ENCODE results near the gene F10.

F10 gene

DNA sequence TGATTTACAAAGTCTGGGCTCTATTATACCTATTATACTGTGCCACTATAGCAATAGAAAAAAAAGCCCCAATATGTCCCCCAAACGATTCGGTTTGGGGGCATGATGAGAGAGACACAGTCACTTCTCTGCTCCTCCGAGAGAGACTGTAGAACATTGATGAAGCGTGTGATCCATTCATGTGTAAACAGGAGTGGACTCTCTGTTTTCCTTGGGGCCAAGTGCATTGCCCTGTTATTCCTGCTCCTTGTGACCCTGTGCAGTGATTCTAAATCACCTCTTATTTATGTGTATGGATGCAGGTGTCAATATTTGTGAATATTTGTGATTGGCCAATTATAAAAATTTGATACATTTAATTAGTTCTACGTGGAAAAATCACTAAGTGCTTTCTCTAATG is 17.0 kb downstream of the F10 start:
- no peak for DNase-seq

DNA sequence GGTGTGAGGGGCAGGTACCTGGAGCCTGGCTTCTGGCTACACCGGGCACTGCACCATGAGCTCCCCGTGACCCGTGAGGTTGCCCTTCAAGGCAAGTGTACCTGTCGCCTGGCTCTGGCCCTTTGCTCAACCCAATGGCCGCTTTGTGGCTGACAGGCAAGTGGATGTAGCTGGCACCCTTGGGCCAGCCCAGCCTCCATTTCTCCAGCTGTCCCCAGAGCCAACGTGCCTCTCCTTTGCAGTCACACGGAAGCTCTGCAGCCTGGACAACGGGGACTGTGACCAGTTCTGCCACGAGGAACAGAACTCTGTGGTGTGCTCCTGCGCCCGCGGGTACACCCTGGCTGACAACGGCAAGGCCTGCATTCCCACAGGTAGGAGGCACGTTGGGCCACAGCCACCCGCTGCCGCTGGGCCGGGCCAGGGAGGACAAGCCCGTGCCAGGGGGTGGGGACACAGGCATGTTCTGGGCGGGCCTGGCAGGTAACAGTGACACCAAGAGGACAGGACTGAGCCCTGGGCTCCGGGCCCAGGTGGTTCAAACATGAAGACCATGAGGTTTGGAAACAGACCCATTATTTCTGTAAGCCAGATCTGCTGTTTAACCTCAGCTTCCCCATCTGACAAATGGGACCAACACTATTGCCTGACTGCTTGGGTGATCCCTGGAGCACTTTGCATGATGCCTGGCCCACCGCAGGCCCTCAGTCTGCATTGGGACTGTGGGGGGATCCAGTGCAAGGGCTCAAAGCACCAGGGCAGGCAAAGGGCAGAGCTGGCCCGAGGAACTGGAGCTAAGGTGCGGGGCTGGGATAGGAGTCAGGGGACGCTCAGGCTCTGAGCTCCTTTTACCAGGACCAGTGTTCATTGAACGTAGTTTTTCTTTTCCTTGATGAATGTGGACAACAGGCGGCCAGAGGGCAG is 18.3 kb downstream of the F10 start:
- DNase-seq: no peak

DNA sequence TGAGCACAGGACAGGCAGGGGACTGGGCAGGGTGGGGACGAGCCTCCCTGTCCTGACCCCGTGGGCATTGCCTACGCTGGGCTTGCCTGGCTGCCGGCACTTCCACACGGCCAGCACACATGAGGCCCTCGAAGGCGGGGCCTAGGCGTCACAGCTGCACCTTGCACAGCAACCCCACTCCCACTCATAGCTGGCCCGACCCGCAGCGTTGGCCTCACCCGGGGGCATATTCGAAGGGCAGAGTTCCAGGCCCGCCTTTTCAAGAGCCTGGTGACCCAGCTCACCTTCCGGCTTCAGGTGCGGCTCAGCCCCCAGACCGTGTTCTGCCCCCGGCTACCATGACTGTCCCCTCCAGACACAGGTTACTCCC is 19.0 kb downstream of the F10 start:
- no peak for DNase-seq

DNA sequence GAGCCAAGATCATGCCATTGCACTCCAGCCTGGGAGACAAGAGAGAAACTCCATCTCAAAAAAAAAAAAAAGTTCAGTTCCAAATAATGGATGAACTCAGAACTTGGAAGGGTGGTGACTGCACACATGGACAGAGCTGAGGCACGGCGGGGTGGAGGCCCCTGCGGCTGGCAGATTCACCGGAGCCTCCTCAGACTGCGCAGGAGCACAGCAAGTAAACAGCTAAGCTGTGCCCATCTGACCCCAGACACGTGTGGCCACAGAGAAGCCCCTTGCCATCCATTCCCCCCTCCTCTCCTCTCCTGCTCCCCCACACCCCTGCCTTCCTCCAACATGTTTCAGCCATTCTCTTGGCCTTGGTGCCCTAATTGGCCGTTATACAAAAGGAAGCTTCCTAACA is 20.3 kb downstream of the F10 start:
- DNase-seq: no peak

DNA sequence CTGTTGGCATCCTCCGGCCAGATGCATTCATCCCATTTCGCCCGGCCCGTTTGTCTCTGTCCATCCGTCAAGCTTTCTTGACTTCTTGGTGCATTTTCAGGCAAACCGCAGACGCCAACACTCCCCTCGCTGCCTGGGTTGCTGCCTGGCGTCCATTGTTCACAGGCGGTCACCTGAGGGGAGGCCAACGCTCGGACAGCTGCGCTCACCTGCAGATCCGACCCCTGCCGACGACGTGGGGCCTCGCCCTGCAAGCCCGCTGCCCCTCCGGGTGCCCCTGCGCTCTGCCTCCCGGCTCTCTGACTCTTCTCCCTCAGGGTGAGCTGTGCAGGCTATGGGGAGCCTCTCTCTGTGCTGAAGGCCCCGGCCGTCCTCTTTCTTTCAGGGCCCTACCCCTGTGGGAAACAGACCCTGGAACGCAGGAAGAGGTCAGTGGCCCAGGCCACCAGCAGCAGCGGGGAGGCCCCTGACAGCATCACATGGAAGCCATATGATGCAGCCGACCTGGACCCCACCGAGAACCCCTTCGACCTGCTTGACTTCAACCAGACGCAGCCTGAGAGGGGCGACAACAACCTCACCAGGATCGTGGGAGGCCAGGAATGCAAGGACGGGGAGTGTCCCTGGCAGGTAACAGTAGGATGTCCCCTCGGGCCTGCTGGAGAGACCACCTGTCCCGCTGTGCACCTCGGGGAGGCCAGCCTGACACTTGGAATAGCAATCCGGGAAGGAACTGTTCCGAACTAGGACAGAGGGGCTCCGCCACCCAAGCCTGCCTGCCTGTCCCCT is 21.1 kb downstream of the F10 start:
- no peak for DNase-seq

DNA sequence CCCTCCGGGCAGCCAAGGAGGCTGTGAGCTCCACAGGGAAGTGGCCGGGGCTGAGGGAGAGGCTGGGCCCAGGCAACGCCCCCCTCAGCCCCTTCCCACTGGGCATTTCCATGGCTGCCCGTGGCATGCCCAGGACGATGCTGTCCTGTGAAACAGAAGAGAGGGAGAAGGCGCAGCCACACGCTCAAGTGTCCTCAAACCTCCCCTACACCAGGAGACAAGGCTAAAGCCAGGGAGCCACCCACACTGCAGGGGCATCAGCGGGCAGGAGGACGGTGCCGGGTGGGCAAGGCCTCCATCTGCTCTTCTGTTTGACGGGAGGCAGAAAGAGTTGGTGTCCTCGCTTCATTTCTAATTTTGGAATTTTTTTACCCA is 21.6 kb downstream of the F10 start:
- no peak for DNase-seq

DNA sequence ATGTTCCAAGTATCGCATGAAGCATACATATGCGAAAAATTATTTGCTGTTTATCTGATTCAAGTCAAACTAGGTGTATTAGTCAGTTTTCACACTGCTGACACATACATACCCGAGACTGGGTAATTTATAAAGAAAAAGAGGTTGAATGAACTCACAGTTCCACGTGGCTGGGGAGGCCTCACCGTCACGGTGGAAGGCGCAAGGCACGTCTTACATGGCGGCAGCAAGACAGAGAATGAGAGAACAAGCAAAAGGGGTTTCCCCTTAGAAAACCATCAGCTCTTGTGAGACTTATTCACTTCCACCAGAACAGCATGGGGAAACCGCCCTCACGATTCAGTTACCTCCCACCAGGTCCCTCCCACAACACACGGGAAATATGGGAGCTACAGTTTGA is 22.9 kb downstream of the F10 start:
- DNase-seq: no peak

DNA sequence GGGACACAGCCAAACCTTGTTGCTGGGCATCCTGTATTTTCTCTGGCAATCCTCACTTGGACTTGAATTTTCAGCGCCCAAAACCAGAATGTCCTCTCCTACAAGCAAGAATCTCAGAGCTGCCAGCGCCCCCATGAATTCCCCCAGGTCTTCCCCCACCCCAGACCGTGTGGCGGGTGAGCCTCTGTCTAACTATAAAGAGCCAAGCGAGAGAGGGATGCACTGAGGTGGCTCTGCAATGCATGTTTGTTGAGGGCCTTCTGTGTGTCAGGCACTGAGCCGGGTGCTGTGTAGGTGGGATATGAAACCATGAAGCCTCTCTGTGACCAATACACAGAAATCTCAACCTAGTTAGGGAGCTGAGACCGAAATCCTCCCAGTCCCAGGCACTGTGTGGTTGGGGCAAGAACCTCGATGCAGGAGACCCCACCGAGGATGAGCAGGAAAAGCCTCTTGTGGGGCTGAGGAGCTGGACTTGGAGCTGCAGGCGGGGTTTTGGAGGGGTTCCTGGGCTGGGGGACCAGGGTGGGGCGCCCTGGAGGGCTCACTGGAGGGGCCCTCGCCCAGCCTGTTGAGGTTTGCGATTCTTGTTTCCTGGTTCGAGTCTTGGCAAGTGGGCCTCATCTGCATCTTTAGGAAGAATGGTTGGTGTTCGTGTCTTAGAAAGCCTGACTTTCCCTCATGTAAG is 23.5 kb downstream of the F10 start:
- DNase-seq: no peak

DNA sequence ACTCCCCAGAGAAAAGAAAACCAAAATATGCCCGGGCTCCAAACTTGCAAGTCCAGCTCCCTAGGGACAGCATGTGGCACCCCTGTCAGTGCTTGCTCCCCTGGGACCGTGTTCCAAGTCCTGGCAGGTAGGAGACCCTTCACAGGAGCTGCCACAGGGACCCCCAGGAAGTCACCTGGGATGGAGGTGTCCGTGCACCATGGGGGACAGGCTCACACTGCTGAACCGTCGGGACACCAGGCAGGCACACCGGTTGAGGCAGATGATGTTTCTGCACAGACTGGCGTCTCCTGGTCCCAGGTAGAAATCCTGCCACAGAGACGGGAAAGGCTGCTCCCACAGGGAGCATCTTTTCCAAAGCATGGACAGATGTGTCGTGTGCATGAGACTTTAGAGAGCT is 24.2 kb downstream of the F10 start:
- DNase-seq: no peak

DNA sequence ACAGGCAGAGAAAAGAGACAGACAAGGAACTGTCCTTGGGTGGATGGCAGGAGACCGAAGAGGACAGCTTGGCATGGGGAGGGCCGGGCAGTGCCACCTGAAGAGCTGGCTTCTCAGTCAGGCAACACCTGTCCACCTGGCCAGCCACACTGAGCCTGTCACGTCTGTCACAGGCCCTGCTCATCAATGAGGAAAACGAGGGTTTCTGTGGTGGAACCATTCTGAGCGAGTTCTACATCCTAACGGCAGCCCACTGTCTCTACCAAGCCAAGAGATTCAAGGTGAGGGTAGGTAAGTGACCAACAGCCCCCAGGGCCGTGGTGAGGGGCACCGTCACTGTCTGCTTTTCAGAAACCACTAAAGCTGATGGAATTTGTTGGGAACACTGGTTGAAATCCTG is 24.6 kb downstream of the F10 start:
- DNase-seq: no peak

DNA sequence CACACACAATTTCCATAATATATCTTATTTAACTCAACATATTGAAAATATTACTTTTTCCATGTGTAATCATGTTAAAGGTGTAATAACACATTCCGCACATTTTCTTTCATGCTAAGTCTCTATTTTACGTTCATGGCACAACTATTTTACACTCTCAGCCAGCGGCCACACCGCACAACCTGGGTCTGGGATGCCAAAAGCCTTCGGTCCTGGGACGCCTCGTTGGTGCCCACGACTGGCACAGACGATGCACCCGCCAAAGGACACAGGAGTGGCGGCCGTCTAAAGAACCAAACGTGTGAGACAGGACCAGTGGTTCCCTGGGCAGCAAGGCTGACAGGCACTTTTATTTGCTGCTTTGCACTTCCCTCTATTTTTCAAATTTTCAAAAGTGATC is 25.8 kb downstream of the F10 start:
- no peak for DNase-seq

DNA sequence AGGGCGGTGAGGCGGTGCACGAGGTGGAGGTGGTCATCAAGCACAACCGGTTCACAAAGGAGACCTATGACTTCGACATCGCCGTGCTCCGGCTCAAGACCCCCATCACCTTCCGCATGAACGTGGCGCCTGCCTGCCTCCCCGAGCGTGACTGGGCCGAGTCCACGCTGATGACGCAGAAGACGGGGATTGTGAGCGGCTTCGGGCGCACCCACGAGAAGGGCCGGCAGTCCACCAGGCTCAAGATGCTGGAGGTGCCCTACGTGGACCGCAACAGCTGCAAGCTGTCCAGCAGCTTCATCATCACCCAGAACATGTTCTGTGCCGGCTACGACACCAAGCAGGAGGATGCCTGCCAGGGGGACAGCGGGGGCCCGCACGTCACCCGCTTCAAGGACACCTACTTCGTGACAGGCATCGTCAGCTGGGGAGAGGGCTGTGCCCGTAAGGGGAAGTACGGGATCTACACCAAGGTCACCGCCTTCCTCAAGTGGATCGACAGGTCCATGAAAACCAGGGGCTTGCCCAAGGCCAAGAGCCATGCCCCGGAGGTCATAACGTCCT is 26.4 kb downstream of the F10 start:
- no peak for DNase-seq

DNA sequence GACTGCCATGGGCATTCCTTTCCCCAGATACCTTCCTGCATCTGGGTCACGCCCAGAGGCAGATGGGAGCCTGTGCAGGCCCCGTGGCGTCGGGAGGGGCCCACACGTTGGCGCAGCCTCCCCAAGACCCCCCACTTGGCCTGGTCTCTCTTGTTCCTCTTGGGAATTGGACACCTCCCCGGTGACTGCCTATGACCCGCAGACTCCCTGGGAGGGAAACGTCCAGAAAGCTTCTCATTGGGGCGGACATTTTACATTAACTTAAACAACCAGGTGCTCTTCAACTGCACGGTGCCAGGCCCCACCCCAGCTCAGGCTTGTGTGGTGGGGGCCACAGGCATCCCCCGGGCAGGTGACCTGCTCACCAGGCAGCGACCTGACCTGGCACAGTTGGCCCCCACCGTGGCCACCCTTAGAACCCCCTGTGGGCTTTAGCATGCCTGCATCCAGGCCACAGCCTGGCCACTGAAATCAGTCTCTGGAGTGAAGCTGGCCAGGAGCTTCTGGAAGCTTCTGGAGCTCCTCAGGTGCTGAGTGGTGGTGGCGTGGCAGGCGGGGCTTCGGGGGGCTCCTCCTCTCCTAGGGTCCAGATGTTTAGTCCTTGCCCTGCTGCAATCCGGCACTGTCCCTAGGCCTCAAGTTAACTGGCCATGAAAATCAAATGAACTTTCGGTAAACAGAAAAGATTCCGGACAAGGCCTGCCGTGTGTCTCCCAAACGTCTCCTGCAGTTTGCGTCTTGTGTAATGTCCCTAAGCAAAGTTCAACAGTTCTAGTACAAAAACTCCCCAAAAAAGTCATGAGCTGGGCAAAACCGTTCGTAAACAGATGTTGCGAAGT is 27.3 kb downstream of the F10 start:
- no peak for DNase-seq

DNA sequence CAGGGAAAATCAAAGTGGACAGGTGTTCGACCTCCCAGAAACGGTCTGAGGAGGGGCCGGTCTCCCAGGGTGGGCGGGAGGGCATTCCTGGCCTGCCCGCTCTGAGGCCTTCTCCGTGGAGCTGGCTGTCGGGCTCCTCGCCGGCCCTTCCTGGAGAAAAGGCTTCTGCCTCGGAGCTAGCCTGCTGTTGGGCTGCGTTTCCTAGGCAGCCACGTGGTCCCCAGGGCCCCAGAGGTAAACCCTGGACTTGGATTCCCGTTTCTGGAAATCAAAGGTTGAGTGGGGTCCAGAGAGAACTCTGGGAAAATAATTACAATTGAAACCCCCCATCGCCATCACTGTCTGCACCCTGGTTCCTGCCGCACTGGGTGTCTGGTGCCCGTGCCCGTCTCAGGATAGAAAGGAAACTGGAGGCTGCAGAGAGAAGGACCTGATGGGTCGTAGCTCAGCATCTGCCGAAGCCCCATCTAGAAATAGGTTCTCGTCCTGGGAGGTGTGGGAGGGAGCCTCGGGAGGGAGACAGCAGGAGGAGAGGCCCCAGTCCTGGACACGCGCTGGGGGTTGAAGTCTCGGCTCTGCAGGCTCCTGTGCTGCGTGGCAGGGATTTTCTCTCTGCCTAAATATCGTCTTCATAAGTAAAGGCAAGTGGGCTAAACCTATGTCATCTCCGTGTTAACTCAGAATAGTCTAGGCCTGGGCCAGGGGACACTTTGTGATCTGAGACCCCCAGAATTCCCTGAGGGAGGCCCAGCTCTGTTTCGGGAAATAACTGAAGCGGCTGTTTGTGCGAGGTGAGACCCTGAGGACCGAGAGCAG is 28.2 kb downstream of the F10 start:
- DNase-seq: no peak

DNA sequence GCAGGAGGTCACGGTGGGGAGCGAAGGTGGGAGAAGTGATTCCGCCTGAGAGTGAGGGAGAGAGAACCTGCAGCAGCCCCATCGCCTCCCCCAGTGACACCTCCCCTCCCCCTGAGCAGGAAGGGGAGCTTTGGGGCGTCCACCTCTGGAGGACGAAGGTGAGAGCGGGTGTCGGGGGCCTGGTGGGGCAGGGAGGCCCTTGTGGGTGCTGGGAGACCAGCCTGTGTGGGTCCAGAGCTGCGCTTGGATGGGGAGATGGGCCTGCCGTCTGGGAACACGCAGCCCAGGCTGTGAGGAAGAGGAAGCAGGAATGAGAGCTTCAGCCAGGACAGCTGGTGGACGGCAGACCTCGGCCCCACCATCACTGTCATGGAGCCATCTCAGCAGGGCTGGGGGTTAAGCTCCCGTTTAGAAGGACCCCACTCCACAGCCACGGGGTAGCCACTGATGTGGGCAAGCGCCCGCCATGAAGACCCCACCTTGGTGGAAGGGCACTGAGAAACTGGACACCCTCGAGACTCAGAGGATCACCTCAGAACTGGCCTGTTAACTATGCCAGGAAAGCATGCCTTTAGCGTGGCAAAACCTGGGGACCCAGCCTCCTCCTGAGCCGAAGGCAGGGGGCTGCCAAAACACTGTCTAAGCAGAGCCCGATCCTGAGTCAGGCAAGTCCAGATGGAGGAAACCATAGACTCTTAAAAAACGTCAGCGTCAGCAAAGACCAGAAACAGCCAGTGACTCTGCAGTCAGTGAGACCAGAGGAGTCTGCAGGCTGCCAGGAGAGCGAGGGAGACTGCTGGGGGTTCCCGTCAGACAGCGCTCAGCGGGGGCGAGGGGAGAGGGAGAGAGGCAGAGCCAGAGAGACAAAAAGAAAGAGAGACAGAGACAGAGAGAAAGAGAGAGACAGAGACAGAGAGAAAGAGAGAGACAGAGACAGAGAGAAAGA is 29.4 kb downstream of the F10 start:
- peak in 1 of 6 experiments; percentile 14 for DNase-seq

DNA sequence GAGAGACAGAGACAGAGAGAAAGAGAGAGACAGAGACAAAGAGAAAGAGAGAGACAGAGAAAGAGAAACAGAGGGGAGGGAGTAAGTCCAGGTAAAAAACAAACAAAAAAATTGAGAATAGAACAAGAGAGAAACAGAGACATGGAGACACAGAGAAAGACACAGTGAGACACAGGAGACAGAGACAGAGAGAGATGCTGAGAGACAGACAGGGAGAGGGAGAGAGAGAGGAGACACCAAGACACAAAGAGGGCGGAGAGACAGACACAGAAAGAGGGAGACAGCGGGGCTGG is 30.0 kb downstream of the F10 start:
- DNase-seq: no peak

DNA sequence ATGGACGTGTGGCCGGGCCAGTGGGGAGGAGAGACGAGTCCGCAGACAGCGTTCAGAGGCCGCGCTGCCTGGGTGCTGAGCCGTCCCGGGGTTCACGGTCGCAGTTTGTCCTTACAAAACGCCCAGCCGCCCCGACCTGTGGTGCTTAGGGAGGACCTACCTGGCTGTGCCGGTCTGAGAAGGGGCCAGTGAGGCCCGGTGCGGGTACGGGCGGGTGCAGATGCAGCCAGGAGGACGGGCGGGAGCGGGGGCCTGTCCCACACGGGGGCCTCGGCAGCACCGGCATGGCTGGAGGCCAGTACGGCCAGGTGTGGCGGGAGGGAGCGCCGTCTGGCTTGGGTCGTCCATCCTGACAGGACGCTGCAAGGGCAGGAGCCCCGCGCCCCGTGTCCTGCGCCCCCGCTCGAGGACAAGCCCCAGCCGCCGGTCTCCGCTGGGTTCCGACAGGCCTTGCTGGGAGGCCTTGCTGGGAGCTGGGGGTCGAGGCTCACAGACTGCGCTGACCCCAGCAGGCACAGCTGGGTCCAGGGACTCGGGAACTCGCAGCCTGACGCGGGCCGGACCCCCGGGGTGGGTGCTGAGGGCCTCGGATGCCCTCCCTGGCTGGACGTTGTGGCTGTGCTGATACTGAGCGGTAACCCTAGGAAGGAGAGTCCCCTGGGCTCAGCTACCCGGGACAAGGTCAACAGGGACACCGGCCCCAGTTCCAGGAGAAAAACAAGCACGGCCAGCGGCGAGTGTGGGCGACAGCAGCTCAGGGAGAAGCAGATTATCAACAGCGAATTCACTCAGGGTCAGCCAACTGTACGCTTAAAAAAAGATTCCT is 30.6 kb downstream of the F10 start:
- peak in 2 of 6 experiments; percentile 47 to 56 for DNase-seq

DNA sequence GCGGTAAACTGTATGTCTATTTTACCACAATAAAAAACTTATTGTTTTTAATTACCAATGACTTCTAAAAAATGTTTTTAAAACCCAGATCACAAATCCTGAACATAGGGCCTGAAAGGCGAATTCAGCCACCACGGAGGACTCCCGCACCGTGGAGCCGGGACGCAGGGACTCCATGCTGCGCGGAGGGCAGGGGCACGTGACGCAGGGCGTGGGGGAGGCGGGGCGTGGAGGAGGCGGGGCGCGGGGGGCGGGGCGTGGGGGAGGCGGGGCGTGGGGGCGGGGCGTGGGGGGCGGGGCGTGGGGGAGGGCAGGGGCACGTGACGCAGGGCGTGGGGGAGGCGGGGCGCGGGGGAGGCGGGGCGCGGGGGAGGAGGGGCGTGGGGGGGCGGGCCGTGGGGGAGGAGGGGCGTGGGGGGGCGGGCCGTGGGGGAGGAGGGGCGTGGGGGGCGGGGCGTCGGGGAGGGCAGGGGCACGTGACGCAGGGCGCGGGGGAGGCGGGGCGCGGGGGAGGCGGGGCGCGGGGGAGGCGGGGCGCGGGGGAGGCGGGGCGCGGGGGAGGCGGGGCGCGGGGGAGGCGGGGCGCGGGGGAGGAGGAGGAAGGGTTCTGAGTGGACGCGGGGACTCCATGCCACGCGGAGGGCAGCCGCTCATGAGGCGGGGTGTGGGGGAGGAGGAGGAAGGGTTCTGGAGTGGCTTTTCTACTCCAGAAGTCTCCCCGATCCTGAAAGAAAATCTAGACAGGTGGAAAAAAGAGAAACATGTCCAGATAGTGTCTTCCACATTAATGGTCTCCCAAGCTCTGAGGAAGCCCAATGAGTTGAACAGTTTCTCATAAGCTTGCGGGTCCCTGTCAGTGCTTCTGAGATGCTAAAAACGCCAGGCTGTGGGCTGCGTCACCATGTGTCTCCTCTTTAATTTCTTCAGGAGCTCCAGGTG is 31.5 kb downstream of the F10 start:
- peak; percentile 62 to 82 (median 72) for DNase-seq

Measured in stimulated activated naive CD4-positive, alpha-beta T cell (primary cell).